ENCODE measurements around the gene UGT3A2.
"Not testable (repeated sequence)": the region's sequence is repeated elsewhere in the genome, so short reads cannot be mapped to it uniquely, and the experiment has no call there.

UGT3A2 gene

DNA sequence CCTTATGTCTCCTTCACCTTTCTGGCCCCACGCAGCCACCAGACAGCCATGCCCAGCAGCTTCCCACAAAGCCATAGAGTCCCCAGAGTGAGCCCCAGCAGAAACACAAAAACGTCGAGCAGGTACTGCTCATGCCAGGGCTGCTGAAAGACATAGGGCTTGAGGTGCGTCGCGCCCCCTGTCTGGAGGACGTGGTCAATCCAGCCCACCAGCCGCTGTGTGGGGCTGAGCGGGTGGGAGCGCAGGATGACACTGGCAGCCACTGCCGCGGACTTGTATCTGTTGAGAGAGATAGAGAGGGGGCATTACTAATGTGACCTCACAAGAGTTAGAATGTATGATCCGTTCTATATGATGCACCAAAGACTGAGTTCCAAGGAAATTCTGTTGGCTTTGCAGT, 31.0 kb downstream of the UGT3A2 start:
- no peak for DNase-seq
- H3K27ac Mint-ChIP-seq = no peak overlapping the region
- H3K9me3 Mint-ChIP-seq = no peaks in the 10 kb centered on the region
- H3K27me3 Mint-ChIP-seq = no peaks in the 10 kb centered on the region
- H3K4me3 Mint-ChIP-seq = no peak overlapping the region
- CTCF ChIA-PET = no interaction called here
- H3K4me1 Mint-ChIP-seq = no peaks in the 10 kb centered on the region
- H3K36me3 Mint-ChIP-seq = no peaks in the 10 kb centered on the region

DNA sequence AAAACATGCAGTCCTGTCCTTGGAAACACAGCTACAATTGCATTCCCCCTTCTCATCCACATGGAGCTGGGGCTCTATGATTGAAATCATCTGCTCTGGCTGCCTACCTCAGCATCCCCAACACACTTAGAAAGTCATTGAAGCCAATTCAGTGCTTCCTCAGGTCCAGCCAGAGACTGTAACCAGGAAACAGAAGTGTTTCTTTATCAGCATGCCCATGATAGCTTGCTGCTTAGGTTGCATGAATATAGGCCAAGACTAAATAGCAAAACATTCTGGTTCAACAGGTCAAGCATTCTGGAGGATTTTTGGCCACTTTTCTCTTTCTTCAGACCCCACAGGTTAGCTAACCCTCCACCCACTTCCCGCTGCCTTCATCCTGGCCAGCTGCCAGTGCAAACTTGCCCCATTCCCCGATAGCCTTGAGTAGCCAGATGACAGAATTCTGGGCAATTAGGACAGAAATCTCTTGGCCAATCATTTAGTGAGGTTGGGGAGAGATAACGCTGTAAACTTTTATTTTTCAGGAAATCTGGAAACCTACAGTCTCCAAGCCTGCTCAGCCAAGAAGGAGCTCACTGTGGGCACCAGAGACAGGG, 32.0 kb downstream of the UGT3A2 start:
- DNase-seq, H3K9me3 Mint-ChIP-seq, H3K4me1 Mint-ChIP-seq, H3K27ac Mint-ChIP-seq, CTCF ChIA-PET, H3K27me3 Mint-ChIP-seq, H3K4me3 Mint-ChIP-seq, H3K36me3 Mint-ChIP-seq: not testable (repeated sequence)

GRCh38 chr5:36033486-36033885, 33.2 kb downstream of the UGT3A2 start:
- Mint-ChIP-seq H3K36me3 (no peaks in the 10 kb centered on the region), H3K9me3 (no peaks in the 10 kb centered on the region), H3K4me3 (no peak overlapping the region), H3K4me1 (no peaks in the 10 kb centered on the region), H3K27ac (no peak overlapping the region), H3K27me3 (no peaks in the 10 kb centered on the region)
- DNase-seq = no peak
- CTCF ChIA-PET = no interaction called here

DNA sequence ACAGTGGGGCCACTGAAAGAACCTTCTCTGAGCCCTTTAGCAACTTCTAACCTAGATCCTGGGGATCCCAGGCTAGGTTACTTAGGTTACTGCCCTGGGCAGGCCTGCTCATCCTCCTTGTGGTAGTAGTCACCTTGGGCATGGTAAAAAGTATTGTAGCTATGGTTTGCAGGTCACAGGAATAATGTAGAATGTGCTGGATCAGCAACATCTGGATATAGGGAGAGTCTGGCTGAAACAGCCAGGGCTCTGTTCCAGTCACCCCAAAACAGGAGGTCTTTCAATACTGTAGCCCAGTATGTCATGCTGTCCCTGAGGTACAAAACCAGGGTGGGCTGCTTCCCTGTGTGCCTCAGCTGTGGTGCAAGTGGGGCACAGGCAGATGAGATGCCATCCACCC, 33.6 kb downstream of the UGT3A2 start:
- Mint-ChIP-seq H3K36me3 (no peaks in the 10 kb centered on the region), H3K27me3 (no peaks in the 10 kb centered on the region)

DNA sequence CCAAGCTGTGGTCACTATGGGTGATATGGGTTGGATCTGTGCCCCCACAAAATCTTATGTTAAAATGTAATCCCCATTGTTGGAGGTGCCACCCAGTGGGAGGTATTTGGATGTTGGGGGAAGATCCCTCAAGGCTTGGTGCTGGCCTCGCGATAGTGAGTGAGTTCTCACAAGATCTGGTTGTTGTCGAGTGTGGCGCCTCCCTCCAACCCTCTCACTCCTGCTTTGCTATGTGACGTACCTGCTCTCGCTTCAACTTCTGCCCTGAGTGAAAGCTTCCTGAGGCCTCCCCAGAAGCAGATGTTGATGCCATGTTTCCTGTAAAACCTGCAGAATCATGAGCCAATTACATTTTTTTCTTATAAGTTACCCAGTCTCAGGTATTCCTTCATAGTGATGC, 35.5 kb downstream of the UGT3A2 start:
- H3K27me3 Mint-ChIP-seq = no peaks in the 10 kb centered on the region
- no peak for DNase-seq
- no peaks in the 10 kb centered on the region for H3K36me3 Mint-ChIP-seq
- H3K27ac Mint-ChIP-seq = peak overlapping the region; percentile 31
- no peaks in the 10 kb centered on the region for H3K4me1 Mint-ChIP-seq
- H3K4me3 Mint-ChIP-seq = no peak overlapping the region
- peaks cover 2% of the 10 kb centered on the region for H3K9me3 Mint-ChIP-seq
- CTCF ChIA-PET = no interaction called here

More for the DNA sequence above, 33.6 kb downstream of the UGT3A2 start:
- no peak overlapping the region for H3K4me3 Mint-ChIP-seq
- no peak for DNase-seq
- no peaks in the 10 kb centered on the region for H3K4me1 Mint-ChIP-seq
- CTCF ChIA-PET = no interaction called here
- no peak overlapping the region for H3K27ac Mint-ChIP-seq
- no peaks in the 10 kb centered on the region for H3K9me3 Mint-ChIP-seq

GRCh38 chr5:36029914-36030313, 36.8 kb downstream of the UGT3A2 start:
- DNase-seq = no peak
- CTCF ChIA-PET = no interaction called here
- Mint-ChIP-seq H3K9me3 (peaks cover 2% of the 10 kb centered on the region), H3K36me3 (no peaks in the 10 kb centered on the region), H3K27me3 (no peaks in the 10 kb centered on the region), H3K4me3 (no peak overlapping the region), H3K27ac (no peak overlapping the region), H3K4me1 (no peaks in the 10 kb centered on the region)

- CTCF ChIA-PET = no interaction called here
- no peak overlapping the region for H3K27ac Mint-ChIP-seq
- no peak for DNase-seq
- H3K36me3 Mint-ChIP-seq = no peaks in the 10 kb centered on the region
- no peak overlapping the region for H3K4me3 Mint-ChIP-seq
- no peaks in the 10 kb centered on the region for H3K27me3 Mint-ChIP-seq
- no peaks in the 10 kb centered on the region for H3K4me1 Mint-ChIP-seq
- H3K9me3 Mint-ChIP-seq = peaks cover 2% of the 10 kb centered on the region
Observed at GRCh38 chr5:36028816-36029465, 37.7 kb downstream of the UGT3A2 start.

GRCh38 chr5:36027711-36028110, 39.0 kb downstream of the UGT3A2 start:
- no peak for DNase-seq
- Mint-ChIP-seq H3K27me3 (no peaks in the 10 kb centered on the region), H3K4me1 (no peaks in the 10 kb centered on the region), H3K27ac (no peak overlapping the region), H3K9me3 (peaks cover 2% of the 10 kb centered on the region), H3K36me3 (no peaks in the 10 kb centered on the region), H3K4me3 (no peak overlapping the region)
- CTCF ChIA-PET = no interaction called here

GRCh38 chr5:36026706-36027465, 39.8 kb downstream of the UGT3A2 start:
- Mint-ChIP-seq H3K9me3 (peaks cover 2% of the 10 kb centered on the region), H3K4me3 (no peak overlapping the region), H3K4me1 (no peaks in the 10 kb centered on the region), H3K27me3 (no peaks in the 10 kb centered on the region), H3K27ac (no peak overlapping the region), H3K36me3 (no peaks in the 10 kb centered on the region)
- CTCF ChIA-PET = no interaction called here
- DNase-seq = no peak

DNA sequence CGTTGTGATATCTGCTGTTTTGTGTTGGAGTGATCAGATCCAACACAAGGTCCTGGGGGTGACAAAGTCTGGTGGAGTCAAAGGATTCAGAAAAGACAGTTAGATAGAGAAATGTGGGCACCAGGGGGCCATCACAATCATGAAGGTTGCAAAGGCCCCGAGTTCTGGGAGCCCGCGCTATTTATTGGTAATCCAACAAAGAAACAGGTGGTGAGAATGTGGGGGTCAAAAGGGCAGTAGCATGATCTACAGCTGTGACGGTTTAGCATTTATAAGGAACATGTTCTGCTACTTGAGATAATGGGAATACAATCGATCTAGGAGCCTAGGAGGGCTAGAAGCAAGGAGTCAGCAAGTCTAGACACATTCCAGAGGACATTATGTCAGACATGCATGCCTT, 44.4 kb downstream of the UGT3A2 start:
- H3K36me3 Mint-ChIP-seq, CTCF ChIA-PET, H3K27me3 Mint-ChIP-seq, H3K4me3 Mint-ChIP-seq, H3K4me1 Mint-ChIP-seq, DNase-seq, H3K9me3 Mint-ChIP-seq, H3K27ac Mint-ChIP-seq: not testable (repeated sequence)

- H3K4me1 Mint-ChIP-seq, CTCF ChIA-PET, H3K27me3 Mint-ChIP-seq, DNase-seq, H3K9me3 Mint-ChIP-seq, H3K36me3 Mint-ChIP-seq, H3K27ac Mint-ChIP-seq, H3K4me3 Mint-ChIP-seq: not testable (repeated sequence)
Observed at GRCh38 chr5:36019584-36019983, 47.1 kb downstream of the UGT3A2 start.

GRCh38 chr5:36017622-36018021, 49.1 kb downstream of the UGT3A2 start:
- H3K36me3 Mint-ChIP-seq = no peaks in the 10 kb centered on the region
- no peaks in the 10 kb centered on the region for H3K4me1 Mint-ChIP-seq
- CTCF ChIA-PET = no interaction called here
- no peaks in the 10 kb centered on the region for H3K27me3 Mint-ChIP-seq
- peaks cover 21% of the 10 kb centered on the region for H3K9me3 Mint-ChIP-seq
- no peak for DNase-seq
- no peak overlapping the region for H3K4me3 Mint-ChIP-seq
- no peak overlapping the region for H3K27ac Mint-ChIP-seq

- Mint-ChIP-seq H3K27me3 (no peaks in the 10 kb centered on the region), H3K9me3 (peaks cover 21% of the 10 kb centered on the region), H3K4me1 (no peaks in the 10 kb centered on the region), H3K36me3 (no peaks in the 10 kb centered on the region), H3K27ac (no peak overlapping the region), H3K4me3 (no peak overlapping the region)
- DNase-seq = no peak
- CTCF ChIA-PET = no interaction called here
Observed at GRCh38 chr5:36017004-36017403, 49.7 kb downstream of the UGT3A2 start.

GRCh38 chr5:36013182-36013581, 53.5 kb downstream of the UGT3A2 start:
- H3K27ac Mint-ChIP-seq = no peak overlapping the region
- DNase-seq = no peak
- peaks cover 36% of the 10 kb centered on the region for H3K9me3 Mint-ChIP-seq
- no peaks in the 10 kb centered on the region for H3K36me3 Mint-ChIP-seq
- no peaks in the 10 kb centered on the region for H3K4me1 Mint-ChIP-seq
- CTCF ChIA-PET = no interaction called here
- H3K4me3 Mint-ChIP-seq = no peak overlapping the region
- H3K27me3 Mint-ChIP-seq = no peaks in the 10 kb centered on the region

DNA sequence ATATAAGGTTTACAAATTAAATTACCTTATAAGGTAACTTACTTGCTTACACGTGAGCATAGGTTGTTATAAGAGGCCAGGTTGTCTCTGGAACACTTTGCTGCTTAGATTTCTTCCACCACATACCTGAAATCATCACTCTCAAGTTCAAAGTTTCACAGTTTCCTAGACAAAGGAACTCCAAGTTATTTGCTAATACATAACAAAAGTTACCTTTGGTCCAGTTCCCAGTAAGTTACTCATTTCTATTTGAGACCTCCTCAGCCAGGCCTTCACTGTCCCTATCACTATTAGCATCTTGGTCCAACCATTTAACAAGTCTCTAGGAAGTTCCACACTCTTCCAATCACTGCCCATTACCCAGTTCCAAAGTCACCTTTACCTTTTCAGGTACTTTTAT, 57.0 kb downstream of the UGT3A2 start:
- no peaks in the 10 kb centered on the region for H3K27me3 Mint-ChIP-seq
- DNase-seq = no peak
- H3K4me3 Mint-ChIP-seq = no peak overlapping the region
- H3K4me1 Mint-ChIP-seq = no peaks in the 10 kb centered on the region
- no peaks in the 10 kb centered on the region for H3K36me3 Mint-ChIP-seq
- CTCF ChIA-PET = no interaction called here
- peaks cover 30% of the 10 kb centered on the region for H3K9me3 Mint-ChIP-seq
- H3K27ac Mint-ChIP-seq = no peak overlapping the region

Data from activated naive CD4-positive, alpha-beta T cell treated with anti-CD3 and anti-CD28 coated beads, Interleukin-2, amount 10 ng/mL, durations not matched to agents 7 days and 5 days (primary cell).